Activated CD8-positive, alpha-beta memory T cell treated with anti-CD3 and anti-CD28 coated beads, Interleukin-2, amount 50 U/mL, for 48 hours (primary cell): ENCODE data around the gene JARID2.
"Not testable (repeated sequence)": the region's sequence is repeated elsewhere in the genome, so short reads cannot be mapped to it uniquely, and the experiment has no call there.

ENCODE experiments used
- DNase-seq: peaks from one replicate; pipeline ENCODE4 v3.0.0-alpha.2; 2020

The JARID2 gene

DNA sequence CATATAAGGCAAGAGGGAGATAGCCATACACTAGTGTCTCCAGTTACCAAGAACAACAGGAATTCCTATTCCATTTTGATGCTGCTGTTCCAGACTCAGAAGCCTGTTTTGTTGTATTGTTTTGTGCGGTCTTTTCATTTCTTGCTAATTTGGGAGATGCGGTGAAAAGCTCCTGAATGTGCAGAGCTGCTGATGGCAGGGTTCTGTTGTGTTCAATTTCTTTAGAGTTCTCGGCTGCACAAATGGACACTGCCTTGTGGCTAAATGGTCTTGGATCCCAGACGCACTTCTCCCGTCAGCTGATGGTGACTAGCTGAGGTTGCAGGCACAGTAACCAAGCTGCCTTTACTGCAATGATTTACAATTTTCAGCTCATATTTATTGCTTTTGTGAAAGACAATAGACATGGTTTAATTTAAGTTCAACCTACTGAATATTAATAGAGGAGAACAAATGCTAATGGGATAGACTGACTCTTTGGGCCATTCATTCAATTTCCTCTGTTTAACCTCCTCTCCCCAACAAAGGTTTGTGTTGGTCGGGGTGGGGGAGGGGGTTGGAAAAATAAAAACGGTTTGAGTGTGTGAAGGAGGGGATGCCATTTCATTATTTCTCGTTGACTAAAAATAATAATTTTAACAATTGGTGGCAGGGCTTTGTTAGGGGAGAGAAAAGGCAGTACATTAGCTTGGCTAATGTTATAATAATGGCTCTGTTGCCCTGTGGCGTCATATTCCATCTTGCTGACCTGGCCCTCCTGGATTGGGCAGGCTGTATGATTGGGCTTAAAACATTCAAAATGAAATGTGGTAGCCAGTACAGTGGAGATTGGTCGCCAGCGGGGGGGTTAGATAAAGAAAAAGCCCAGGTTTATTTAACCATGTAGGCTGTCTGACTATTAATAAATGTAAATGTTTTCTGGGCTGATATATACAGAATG lies 159.5 kb downstream of the JARID2 start:
- DNase-seq = no peak

GRCh38 chr6:15406452-15406851 lies 160.6 kb downstream of the JARID2 start:
- no peak for DNase-seq

DNA sequence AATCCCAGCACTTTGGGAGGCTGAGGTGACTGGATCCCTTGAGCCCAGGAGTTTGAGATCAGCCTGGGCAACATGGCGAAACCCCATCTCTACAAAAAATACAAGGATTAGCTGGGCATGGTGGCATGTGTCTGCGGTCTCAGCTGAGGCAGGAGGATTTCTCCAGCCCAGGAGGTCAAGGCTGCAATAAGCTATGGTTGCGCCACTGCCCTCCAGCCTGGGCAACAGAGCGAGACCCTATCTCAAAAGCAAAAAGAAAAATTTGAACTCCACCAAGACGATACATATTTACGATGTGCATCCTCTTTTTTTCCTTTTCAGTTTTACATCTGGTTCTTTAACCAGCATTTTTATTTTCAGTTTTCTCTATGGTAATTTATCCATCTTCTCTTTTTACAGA lies 162.1 kb downstream of the JARID2 start:
- no peak for DNase-seq

GRCh38 chr6:15408758-15409157 lies 162.9 kb downstream of the JARID2 start:
- DNase-seq = no peak

- no peak for DNase-seq
Observed at GRCh38 chr6:15409301-15410125, 163.6 kb downstream of the JARID2 start.

DNA sequence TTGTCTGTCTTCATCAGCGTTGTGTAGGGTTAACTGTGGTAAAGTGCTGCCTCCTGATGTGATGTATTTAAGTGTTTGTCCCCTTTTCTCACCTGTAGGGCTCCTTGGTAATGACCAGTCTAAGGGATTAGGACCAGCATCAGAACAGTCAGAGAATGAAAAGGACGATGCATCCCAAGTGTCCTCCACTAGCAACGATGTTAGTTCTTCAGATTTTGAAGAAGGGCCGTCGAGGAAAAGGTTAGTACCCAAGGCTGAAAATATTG lies 164.2 kb downstream of the JARID2 start:
- no peak for DNase-seq

DNA sequence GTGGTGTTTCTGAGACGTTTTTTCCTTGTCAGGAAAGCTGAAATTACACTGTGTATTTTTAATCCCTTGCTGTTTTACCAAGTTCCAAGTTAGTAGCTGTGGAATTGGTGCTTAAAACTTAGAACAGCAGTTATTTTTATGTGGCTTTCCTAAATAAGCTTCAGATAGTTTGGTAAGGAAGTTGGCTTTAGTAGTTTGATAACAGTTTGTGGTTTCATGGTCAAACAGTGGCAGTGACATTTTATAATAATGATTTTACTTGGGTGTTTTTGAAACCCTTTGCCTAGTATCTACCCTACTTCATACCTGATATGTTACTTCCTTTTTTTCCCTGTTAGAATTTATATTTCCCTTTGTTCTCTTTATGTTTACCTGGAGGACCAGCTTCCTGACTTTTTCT lies 164.9 kb downstream of the JARID2 start:
- no peak for DNase-seq

DNA sequence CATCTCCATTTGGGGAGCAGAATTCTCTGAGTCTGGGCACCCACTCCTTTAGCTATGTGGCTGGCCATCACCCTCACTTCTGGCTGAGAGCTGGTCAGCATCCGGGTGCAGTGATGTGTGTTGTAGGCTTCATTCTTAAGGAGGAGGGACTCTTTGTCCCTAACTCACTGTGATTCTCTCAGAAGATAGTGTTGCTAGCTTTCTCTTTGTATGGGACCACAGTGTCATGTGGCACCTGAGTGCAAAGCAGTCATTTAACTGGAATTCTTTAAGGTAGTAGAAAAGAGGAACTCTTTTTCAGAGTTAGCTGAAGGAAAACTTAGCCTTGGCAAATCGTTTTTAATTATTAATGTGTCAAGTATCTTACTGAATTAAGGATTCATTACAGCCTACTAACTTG lies 165.9 kb downstream of the JARID2 start:
- DNase-seq = no peak

GRCh38 chr6:15412767-15413166 lies 166.9 kb downstream of the JARID2 start:
- no peak for DNase-seq

- DNase-seq = no peak
Observed at GRCh38 chr6:15413466-15414234, 167.8 kb downstream of the JARID2 start.

DNA sequence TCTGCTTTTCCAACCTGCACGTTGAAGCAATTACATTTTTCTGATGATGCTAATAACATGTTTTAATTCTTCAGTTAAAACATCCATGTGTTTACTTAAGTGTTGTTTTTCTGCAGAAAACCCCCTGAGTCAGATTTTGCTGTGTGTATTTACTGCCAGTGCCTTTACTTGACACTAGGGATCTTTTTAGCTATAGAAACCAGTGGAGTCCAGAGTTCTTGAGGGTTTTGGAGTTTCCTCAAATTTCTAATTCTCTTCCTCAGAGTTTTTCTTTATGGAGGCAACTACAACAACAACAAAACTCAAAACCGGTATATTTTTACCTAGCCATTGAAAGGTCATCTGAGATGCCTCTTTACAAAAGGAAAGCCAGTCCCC lies 168.4 kb downstream of the JARID2 start:
- no peak for DNase-seq

- DNase-seq = not testable (repeated sequence)
Observed at GRCh38 chr6:15415622-15416021, 169.8 kb downstream of the JARID2 start.

GRCh38 chr6:15416932-15417509 lies 171.2 kb downstream of the JARID2 start:
- no peak for DNase-seq

- no peak for DNase-seq
Observed at GRCh38 chr6:15417811-15418210, 171.9 kb downstream of the JARID2 start.

GRCh38 chr6:15419493-15419892 lies 173.6 kb downstream of the JARID2 start:
- no peak for DNase-seq

- no peak for DNase-seq
Observed at GRCh38 chr6:15420959-15421438, 175.1 kb downstream of the JARID2 start.

GRCh38 chr6:15421945-15422733 lies 176.3 kb downstream of the JARID2 start:
- no peak for DNase-seq

- no peak for DNase-seq
Observed at GRCh38 chr6:15423286-15423993, 177.6 kb downstream of the JARID2 start.

- DNase-seq = no peak
Observed at GRCh38 chr6:15425947-15426346, 180.1 kb downstream of the JARID2 start.

GRCh38 chr6:15426395-15426794 lies 180.5 kb downstream of the JARID2 start:
- no peak for DNase-seq

DNA sequence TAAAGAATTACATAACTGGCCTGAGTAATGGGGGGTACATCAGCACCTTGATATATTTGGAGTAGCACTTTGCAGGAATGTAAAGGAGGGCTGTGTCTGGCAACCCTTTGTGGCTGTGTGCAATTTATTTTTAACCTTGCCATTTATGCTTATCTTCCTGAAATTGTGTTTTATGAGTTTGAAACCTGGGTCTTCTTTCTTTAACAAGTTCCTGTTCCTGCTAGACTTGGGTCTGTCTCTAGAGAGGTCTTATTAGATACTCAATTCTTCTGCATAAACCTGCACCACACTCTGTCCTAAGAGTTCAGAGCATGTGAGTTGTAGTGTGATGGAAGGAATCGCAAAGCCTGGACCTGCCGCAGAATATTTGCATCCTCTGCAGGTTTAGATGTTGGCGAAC lies 181.0 kb downstream of the JARID2 start:
- no peak for DNase-seq
